Activated CD4-positive, alpha-beta T cell treated with anti-CD3 and anti-CD28 coated beads, Interleukin-2, amount 50 U/mL, for 4 hours (primary cell): ENCODE data around the gene SMG6.

Experiments used
- DNase-seq, 2 experiments: peaks; one replicate each; pipeline ENCODE4 v3.0.0-alpha.2; 2020

Gene SMG6

GRCh38 chr17:2137342-2138098 is 166.1 kb downstream of the SMG6 start:
- no peak for DNase-seq

- DNase-seq: no peak
These were observed 167.3 kb downstream of the SMG6 start for GRCh38 chr17:2136241-2136640.

GRCh38 chr17:2128011-2128410 is 175.6 kb downstream of the SMG6 start:
- no peak for DNase-seq

GRCh38 chr17:2125013-2125535 is 178.5 kb downstream of the SMG6 start:
- no peak for DNase-seq

- no peak for DNase-seq
These were observed 179.2 kb downstream of the SMG6 start for GRCh38 chr17:2124391-2124790.

GRCh38 chr17:2123375-2124251 is 180.0 kb downstream of the SMG6 start:
- DNase-seq: no peak

GRCh38 chr17:2122641-2123302 is 180.8 kb downstream of the SMG6 start:
- DNase-seq: no peak

- DNase-seq: no peak
These were observed 182.8 kb downstream of the SMG6 start for GRCh38 chr17:2120586-2121335.

GRCh38 chr17:2113279-2113622 is 190.3 kb downstream of the SMG6 start:
- DNase-seq: no peak

- DNase-seq: no peak
These were observed 191.9 kb downstream of the SMG6 start for GRCh38 chr17:2111691-2112090.

- no peak for DNase-seq
These were observed 193.1 kb downstream of the SMG6 start for GRCh38 chr17:2110436-2110835.

GRCh38 chr17:2108170-2108569 is 195.4 kb downstream of the SMG6 start:
- DNase-seq: no peak

- DNase-seq: no peak
These were observed 196.1 kb downstream of the SMG6 start for GRCh38 chr17:2107506-2107905.

- DNase-seq: no peak
These were observed 196.5 kb downstream of the SMG6 start for GRCh38 chr17:2107050-2107449.

- no peak for DNase-seq
These were observed 197.2 kb downstream of the SMG6 start for GRCh38 chr17:2106308-2106955.

- DNase-seq: no peak
These were observed 197.9 kb downstream of the SMG6 start for GRCh38 chr17:2105663-2106062.

GRCh38 chr17:2102931-2103809 is 200.4 kb downstream of the SMG6 start:
- no peak for DNase-seq

- peak; percentile 16 to 17 for DNase-seq
These were observed 201.9 kb downstream of the SMG6 start for GRCh38 chr17:2101448-2102257.

- DNase-seq: no peak
These were observed 208.1 kb downstream of the SMG6 start for GRCh38 chr17:2095536-2095910.

GRCh38 chr17:2094891-2095535 is 208.6 kb downstream of the SMG6 start:
- DNase-seq: no peak
